Kidney epithelial cell (primary cell): ENCODE results near the gene NPAT. TPM values are rescaled to one million over a fixed set of nuclear protein-coding genes. Genes with fewer than 3 reads are reported as not detected.
A peak's percentile ranks its signal among the peaks of the same experiment; 100 is the strongest.

ENCODE experiments used
- DNase-seq: peaks from one replicate; pipeline ENCODE4 v3.0.0-alpha.2; 2010; ENCODE audit warnings: low read depth
- H3K27me3 ChIP-seq: 2 replicates; pipeline ENCODE4 v1.6.0; 2011; ENCODE audit warnings: low read length; ENCODE audit not compliant: control insufficient read depth, insufficient read depth
- H3K36me3 ChIP-seq: 2 replicates; pipeline ENCODE4 v1.5.1; 2011; ENCODE audit warnings: low read length; ENCODE audit not compliant: control insufficient read depth, insufficient read depth
- H3K4me3 ChIP-seq: 2 replicates; pipeline ENCODE4 v1.5.1; 2011; ENCODE audit warnings: low read depth, mild to moderate bottlenecking, control low read depth, low read length
- CTCF ChIP-seq: IDR thresholded peaks from 2 replicates; pipeline ENCODE4 v1.5.1; 2011; ENCODE audit warnings: mild to moderate bottlenecking, moderate library complexity, low read length, control low read depth, inconsistent platforms; ENCODE audit not compliant: insufficient read depth, poor library complexity, severe bottlenecking
- total RNA-seq: library from RNA; depleted of rRNA; stranded (reverse); fragments of >200 nt; gene quantifications from 2 replicates; pipeline ENCODE4 v1.2.3, GENCODE V29; 2015

NPAT gene
- total RNA-seq, 1 donor from 2014 or later = 10.3 TPM

GRCh38 chr11:108206171-108206570 is 16.3 kb downstream of the NPAT start:
- H3K36me3 ChIP-seq = peaks cover 8% of the 10 kb centered on the region
- H3K27me3 ChIP-seq = no peaks in the 10 kb centered on the region
- no peak overlapping the region for H3K4me3 ChIP-seq
- TF ChIP-seq CTCF = no peak
- no peak for DNase-seq

- TF ChIP-seq CTCF = no peak
- Histone ChIP-seq H3K27me3 (no peaks in the 10 kb centered on the region), H3K4me3 (no peak overlapping the region), H3K36me3 (peaks cover 8% of the 10 kb centered on the region)
- no peak for DNase-seq
Measured at GRCh38 chr11:108204929-108205499, 17.4 kb downstream of the NPAT start.

GRCh38 chr11:108204376-108204775 is 18.1 kb downstream of the NPAT start:
- peaks cover 8% of the 10 kb centered on the region for H3K36me3 ChIP-seq
- no peaks in the 10 kb centered on the region for H3K27me3 ChIP-seq

GRCh38 chr11:108203075-108203474 is 19.4 kb downstream of the NPAT start:
- H3K4me3 ChIP-seq = no peak overlapping the region
- H3K27me3 ChIP-seq = no peaks in the 10 kb centered on the region
- no peak for DNase-seq
- TF ChIP-seq CTCF = no peak
- peaks cover 8% of the 10 kb centered on the region for H3K36me3 ChIP-seq

More at GRCh38 chr11:108204376-108204775, 18.1 kb downstream of the NPAT start:
- no peak for TF ChIP-seq CTCF
- no peak overlapping the region for H3K4me3 ChIP-seq
- no peak for DNase-seq

GRCh38 chr11:108199446-108200321 is 22.8 kb downstream of the NPAT start:
- Histone ChIP-seq H3K27me3 (no peaks in the 10 kb centered on the region), H3K36me3 (no peaks in the 10 kb centered on the region), H3K4me3 (no peak overlapping the region)
- TF ChIP-seq CTCF = no peak
- DNase-seq = peak; percentile 47
